Transverse colon (tissue), 4 donors: ENCODE measurements around the gene ARHGEF10L. TPM values are rescaled to one million over a fixed set of nuclear protein-coding genes. Genes with fewer than 3 reads are reported as not detected.

Experiments
- DNase-seq: peaks from one replicate; pipeline ENCODE4 v3.0.0-alpha.2; 2019
- H3K27ac ChIP-seq, 4 donors: fragments of 200-600 bp; sonication (generic); 2 replicates each; pipeline ENCODE4 v1.5.1; 2016 to 2018; ENCODE audit warnings: inconsistent platforms in 4 of 4
- H3K27me3 ChIP-seq: fragments of 200-600 bp; sonication (generic); 2 replicates; pipeline ENCODE4 v1.5.1; 2017; ENCODE audit warnings: inconsistent platforms
- H3K36me3 ChIP-seq, 4 donors: fragments of 200-600 bp; sonication (generic); 2 replicates each; pipeline ENCODE4 v1.5.1; 2017 to 2019; ENCODE audit warnings: inconsistent platforms in 4 of 4
- H3K4me1 ChIP-seq, 4 donors: fragments of 200-600 bp; sonication (generic); 2 replicates each; pipeline ENCODE4 v1.5.1; 2017 to 2020; ENCODE audit warnings: inconsistent platforms in 4 of 4
- H3K4me3 ChIP-seq, 4 donors: fragments of 200-600 bp; sonication (generic); 1 replicate in 1 of 4; 2 replicates in 3 of 4; pipeline versions ENCODE4 v1.5.1 to v1.6.1; 2017 to 2019; ENCODE audit warnings: inconsistent platforms in 4 of 4
- H3K9me3 ChIP-seq, 2 donors: fragments of 200-600 bp; sonication (generic); 2 replicates each; pipeline ENCODE4 v1.5.1; 2017 to 2019; ENCODE audit warnings: inconsistent platforms in 2 of 2
- CTCF ChIP-seq, 5 experiments: fragments of 200-600 bp in 3 of 5; fragments of 450-650 bp in 2 of 5; sonication (generic) in 3 of 5; IDR thresholded peaks; 1 replicate in 2 of 5; 2 replicates in 3 of 5; pipeline ENCODE4 v1.5.1; 2016 to 2017; ENCODE audit warnings: antibody characterized with exemption in 5 of 5, inconsistent platforms in 3 of 5, mild to moderate bottlenecking in 2 of 5, moderate library complexity in 1 of 5
- EP300 ChIP-seq: sonication (generic); formaldehyde crosslinking; IDR thresholded peaks from one replicate; pipeline ENCODE4 v1.6.1; 2017; ENCODE audit warnings: antibody characterized with exemption, low read depth
- POLR2A ChIP-seq: fragments of 450-650 bp; IDR thresholded peaks from one replicate; pipeline ENCODE4 v1.6.1; 2016; ENCODE audit warnings: antibody characterized with exemption, mild to moderate bottlenecking, moderate library complexity
- POLR2AphosphoS5 ChIP-seq, 3 donors: sonication (generic); formaldehyde crosslinking; IDR thresholded peaks; one replicate each; pipeline ENCODE4 v1.6.1; 2016; ENCODE audit warnings: antibody characterized with exemption in 3 of 3
- WGBS, 2 donors: methylation state at CpG; one replicate each; pipeline ENCODE4 v1.1.5; 2018; ENCODE audit warnings: low coverage in 1 of 2; 5-methylcytosine and 5-hydroxymethylcytosine counted together
- in situ Hi-C, 4 donors: fragments of 200-750 bp; cut with MboI; loops; one replicate each; pipeline versions ENCODE4 v1.15.0 to v1.15.1; 2017; ENCODE audit warnings: low sequenced_read_pairs in 3 of 4, low pct_ligation_motif_present in 1 of 4, low pct_unique_long_range_greater_than_20kb in 1 of 4
- intact Hi-C: fragments of 100-400 bp; cut with DNase I; formaldehyde crosslinking; loops from one replicate; pipeline ENCODE4 v1.15.1; 2023; ENCODE audit warnings: low total_unique reads
- total RNA-seq, 4 donors: library from RNA; depleted of rRNA; stranded (reverse); fragments of >200 nt; gene quantifications; one replicate each; pipeline ENCODE4 v1.1.0, GENCODE V29; 2016

ARHGEF10L gene
- total RNA-seq, 4 donors from 2014 or later, result 115 to 326 (median 199) TPM

GRCh38 chr1:17507915-17508314 is 31.6 kb upstream of the ARHGEF10L start:
- no peaks in the 10 kb centered on the region for H3K9me3 ChIP-seq
- no peaks in the 10 kb centered on the region for H3K36me3 ChIP-seq
- H3K27ac ChIP-seq, result no peak overlapping the region
- in situ Hi-C loops, result loop anchor here in 1 of 4 donors (10.0 kb wide), 1 partner anchor 97 kb away; no protein-coding TSS in a partner anchor
- 77% methylated on average over 6 of the region's 6 CpGs; no CpG with 5 or more reads in 1 of the 2 donors for WGBS, 2 donors
- peaks cover under 1 to 18% (median 6%) of the 10 kb centered on the region in 4 donors for H3K4me1 ChIP-seq
- H3K27me3 ChIP-seq, result no peaks in the 10 kb centered on the region
- no peak overlapping the region for H3K4me3 ChIP-seq
- TF ChIP-seq CTCF (IDR thresholded peaks at IDR 0.05) (peak; percentile 20 to 48 (median 27)), EP300 (no peak)
- intact Hi-C loops, result no loop called here
- DNase-seq, result peak; percentile 39

- intact Hi-C loops (no loop called here), in situ Hi-C loops (loop anchor here in 1 of 4 donors (10.0 kb wide), 1 partner anchor 95 kb away; no protein-coding TSS in a partner anchor)
- no peak for TF ChIP-seq POLR2AphosphoS5 (IDR thresholded peaks at IDR 0.05)
- no peak for TF ChIP-seq POLR2A
- no peak for TF ChIP-seq CTCF (IDR thresholded peaks at IDR 0.05)
- no peak for TF ChIP-seq EP300
- Histone ChIP-seq H3K27ac (peak overlapping the region; percentile 39 to 64 (median 44)), H3K4me1 (peaks cover 0 to 17% (median 4%) of the 10 kb centered on the region in 4 donors), H3K9me3 (no peaks in the 10 kb centered on the region), H3K27me3 (no peaks in the 10 kb centered on the region), H3K36me3 (no peaks in the 10 kb centered on the region), H3K4me3 (no peak overlapping the region)
- DNase-seq, result no peak
- 20 to 54% methylated on average over 1 to 8 of the region's 8 CpGs for WGBS, 2 donors
Measured at GRCh38 chr1:17509363-17509762, 30.1 kb upstream of the ARHGEF10L start.

GRCh38 chr1:17510138-17510537 is 29.4 kb upstream of the ARHGEF10L start:
- intact Hi-C loops, result no loop called here
- Histone ChIP-seq H3K4me1 (peaks cover 0 to 18% (median 4%) of the 10 kb centered on the region in 4 donors), H3K4me3 (no peak overlapping the region), H3K27ac (peak overlapping the region in 3 of 4 donors; percentile 26 to 64 (median 48)), H3K9me3 (no peaks in the 10 kb centered on the region), H3K27me3 (no peaks in the 10 kb centered on the region), H3K36me3 (no peaks in the 10 kb centered on the region)
- in situ Hi-C loops, result no loop called here
- 92 to 100% methylated on average over 1 to 3 of the region's 3 CpGs for WGBS, 2 donors
- no peak for TF ChIP-seq CTCF (IDR thresholded peaks at IDR 0.05)
- TF ChIP-seq POLR2AphosphoS5 (IDR thresholded peaks at IDR 0.05), result no peak
- no peak for TF ChIP-seq POLR2A
- TF ChIP-seq EP300, result no peak
- no peak for DNase-seq

GRCh38 chr1:17511188-17511587 is 28.3 kb upstream of the ARHGEF10L start:
- TF ChIP-seq POLR2A, result no peak
- TF ChIP-seq CTCF (IDR thresholded peaks at IDR 0.05), result no peak
- TF ChIP-seq POLR2AphosphoS5 (IDR thresholded peaks at IDR 0.05), result no peak
- no peak for TF ChIP-seq EP300
- 90% methylated on average over 2 of the region's 2 CpGs; no CpG with 5 or more reads in 1 of the 2 donors for WGBS, 2 donors
- in situ Hi-C loops, result no loop called here
- peaks cover 0 to 29% (median 10%) of the 10 kb centered on the region in 4 donors for H3K4me1 ChIP-seq
- peak overlapping the region in 3 of 4 donors; percentile 26 to 90 (median 85) for H3K27ac ChIP-seq
- no peaks in the 10 kb centered on the region for H3K9me3 ChIP-seq
- no peaks in the 10 kb centered on the region for H3K27me3 ChIP-seq
- intact Hi-C loops, result no loop called here
- H3K4me3 ChIP-seq, result no peak overlapping the region
- no peak for DNase-seq
- H3K36me3 ChIP-seq, result no peaks in the 10 kb centered on the region
